Gastroesophageal sphincter (tissue), 4 donors: ENCODE results near the gene PCGF2. TPM values are rescaled to one million over a fixed set of nuclear protein-coding genes. Genes with fewer than 3 reads are reported as not detected.

ENCODE experiments used
- ATAC-seq: fragments of 150-250 bp; one replicate; pipeline ENCODE4 v1.9.1; 2016; ENCODE audit warnings: mild to moderate bottlenecking, moderate library complexity
- H3K27ac ChIP-seq, 4 donors: fragments of 200-600 bp; sonication (generic) in 3 of 4; 1 replicate in 3 of 4; 2 replicates in 1 of 4; pipeline ENCODE4 v1.5.1; 2016 to 2019
- H3K27me3 ChIP-seq: fragments of 200-600 bp; sonication (generic); one replicate; pipeline ENCODE4 v1.5.1; 2019
- H3K36me3 ChIP-seq, 2 donors: fragments of 200-600 bp; sonication (generic); one replicate each; pipeline ENCODE4 v1.5.1; 2019; ENCODE audit warnings: control low read depth in 1 of 2
- H3K4me1 ChIP-seq, 3 donors: fragments of 200-600 bp; sonication (generic); 1 replicate in 2 of 3; 2 replicates in 1 of 3; pipeline ENCODE4 v1.5.1; 2016 to 2019; ENCODE audit warnings: control low read depth in 2 of 3
- H3K4me3 ChIP-seq, 2 donors: fragments of 200-600 bp; sonication (generic); one replicate each; pipeline ENCODE4 v1.5.1; 2019; ENCODE audit warnings: mild to moderate bottlenecking in 1 of 2, moderate library complexity in 1 of 2
- H3K9me3 ChIP-seq, 3 donors: fragments of 200-600 bp; sonication (generic); one replicate each; pipeline ENCODE4 v1.5.1; 2017 to 2019; ENCODE audit warnings: control low read depth in 2 of 3
- EP300 ChIP-seq: sonication (generic); formaldehyde crosslinking; IDR thresholded peaks from one replicate; pipeline ENCODE4 v1.6.1; 2017; ENCODE audit warnings: antibody characterized with exemption, mild to moderate bottlenecking
- POLR2A ChIP-seq, 2 donors: fragments of 450-650 bp; IDR thresholded peaks; one replicate each; pipeline ENCODE4 v1.6.1; 2017; ENCODE audit warnings: antibody characterized with exemption in 2 of 2, mild to moderate bottlenecking in 2 of 2, moderate library complexity in 1 of 2
- POLR2AphosphoS5 ChIP-seq: sonication (generic); formaldehyde crosslinking; IDR thresholded peaks from one replicate; pipeline ENCODE4 v1.6.1; 2017; ENCODE audit warnings: antibody characterized with exemption
- WGBS, 2 donors: methylation state at CpG; one replicate each; pipeline ENCODE4 v1.1.5; 2018; ENCODE audit warnings: low coverage in 1 of 2; 5-methylcytosine and 5-hydroxymethylcytosine counted together
- total RNA-seq, 4 donors: library from RNA; depleted of rRNA; stranded (reverse); fragments of >200 nt; gene quantifications; one replicate each; pipeline ENCODE4 v1.1.0, GENCODE V29; 2016
- TF ChIP-seq, protein P1 (sequence below), 4 experiments: fragments of 200-600 bp in 2 of 4; fragments of 450-650 bp in 2 of 4; sonication (generic) in 1 of 4; IDR thresholded peaks; one replicate each; pipeline ENCODE4 v1.5.1; 2017 to 2019; ENCODE audit warnings: antibody characterized with exemption in 4 of 4, mild to moderate bottlenecking in 2 of 4, moderate library complexity in 2 of 4

The PCGF2 gene
- total RNA-seq, 4 donors from 2014 or later: 6.4 to 13.0 (median 9.7) TPM

GRCh38 chr17:38738007-38738662, 10.0 kb downstream of the PCGF2 start:
- H3K36me3 ChIP-seq: peaks cover 0 to 63% of the 10 kb centered on the region in 2 donors
- no peaks in the 10 kb centered on the region for H3K27me3 ChIP-seq
- ATAC-seq: no peak

DNA sequence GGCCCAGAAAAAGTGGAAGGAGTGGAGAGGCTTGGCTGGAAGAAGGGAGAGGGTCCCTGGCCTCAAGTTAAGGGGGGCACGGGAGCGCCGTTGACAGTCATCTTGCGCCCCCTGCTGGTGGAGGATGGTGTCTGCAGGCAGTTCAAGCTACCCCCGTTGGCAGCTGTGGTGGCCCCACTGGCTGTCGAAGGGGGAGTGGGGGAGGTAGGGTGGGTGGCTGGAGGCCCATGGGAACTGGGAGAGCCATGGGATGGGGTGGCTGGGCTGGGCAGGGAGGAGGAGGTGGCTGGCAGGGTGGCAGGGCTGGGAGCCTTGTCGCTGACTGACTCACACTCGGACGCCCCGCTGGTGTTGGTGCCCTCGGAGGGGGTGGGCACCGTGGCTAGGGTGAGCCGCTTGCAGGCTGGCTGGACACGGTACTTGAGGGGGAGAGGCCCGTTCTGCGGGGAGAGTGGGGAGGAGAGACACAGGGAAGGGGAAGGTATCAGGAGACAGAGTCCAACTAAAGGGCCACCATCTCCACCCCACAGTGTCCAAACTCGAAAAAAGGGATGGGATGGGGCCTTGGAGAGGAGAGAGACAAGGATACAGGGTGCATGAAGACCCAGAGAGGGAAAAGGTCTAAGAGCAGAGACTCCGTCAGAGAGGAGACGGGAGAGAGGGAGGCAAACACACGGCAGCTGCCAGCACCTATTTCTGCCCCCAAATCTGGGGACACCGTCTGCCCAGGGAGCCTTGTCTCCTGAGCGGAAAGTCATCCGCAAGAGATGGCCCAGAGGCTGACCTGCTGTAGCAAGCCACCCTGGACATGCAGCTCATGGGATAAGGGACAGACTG, 12.8 kb downstream of the PCGF2 start:
- ATAC-seq: no peak
- Histone ChIP-seq H3K27ac (peak overlapping the region in 2 of 4 donors; percentile 33 to 44), H3K4me1 (peaks cover 0 to 62% (median 14%) of the 10 kb centered on the region in 3 donors)

More at GRCh38 chr17:38738007-38738662, 10.0 kb downstream of the PCGF2 start:
- WGBS, 2 donors: 84 to 90% methylated on average over 4 to 6 of the region's 14 CpGs
- no peak overlapping the region for H3K27ac ChIP-seq
- H3K9me3 ChIP-seq: no peaks in the 10 kb centered on the region
- H3K4me3 ChIP-seq: no peak overlapping the region
- peaks cover 0 to 62% (median 14%) of the 10 kb centered on the region in 3 donors for H3K4me1 ChIP-seq
- TF ChIP-seq POLR2AphosphoS5: no peak
- TF ChIP-seq POLR2A (IDR thresholded peaks at IDR 0.05): no peak
- TF ChIP-seq EP300: no peak
- TF ChIP-seq, protein P1, sequence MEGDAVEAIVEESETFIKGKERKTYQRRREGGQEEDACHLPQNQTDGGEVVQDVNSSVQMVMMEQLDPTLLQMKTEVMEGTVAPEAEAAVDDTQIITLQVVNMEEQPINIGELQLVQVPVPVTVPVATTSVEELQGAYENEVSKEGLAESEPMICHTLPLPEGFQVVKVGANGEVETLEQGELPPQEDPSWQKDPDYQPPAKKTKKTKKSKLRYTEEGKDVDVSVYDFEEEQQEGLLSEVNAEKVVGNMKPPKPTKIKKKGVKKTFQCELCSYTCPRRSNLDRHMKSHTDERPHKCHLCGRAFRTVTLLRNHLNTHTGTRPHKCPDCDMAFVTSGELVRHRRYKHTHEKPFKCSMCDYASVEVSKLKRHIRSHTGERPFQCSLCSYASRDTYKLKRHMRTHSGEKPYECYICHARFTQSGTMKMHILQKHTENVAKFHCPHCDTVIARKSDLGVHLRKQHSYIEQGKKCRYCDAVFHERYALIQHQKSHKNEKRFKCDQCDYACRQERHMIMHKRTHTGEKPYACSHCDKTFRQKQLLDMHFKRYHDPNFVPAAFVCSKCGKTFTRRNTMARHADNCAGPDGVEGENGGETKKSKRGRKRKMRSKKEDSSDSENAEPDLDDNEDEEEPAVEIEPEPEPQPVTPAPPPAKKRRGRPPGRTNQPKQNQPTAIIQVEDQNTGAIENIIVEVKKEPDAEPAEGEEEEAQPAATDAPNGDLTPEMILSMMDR (IDR thresholded peaks at IDR 0.05): no peak

GRCh38 chr17:38733982-38734973, 13.9 kb downstream of the PCGF2 start:
- peaks cover 0 to 67% (median 16%) of the 10 kb centered on the region in 3 donors for H3K4me1 ChIP-seq
- WGBS, 2 donors: 17 to 25% methylated on average over 4 to 6 of the region's 15 CpGs
- peaks cover 0 to 61% of the 10 kb centered on the region in 2 donors for H3K36me3 ChIP-seq

More for the DNA sequence above, 12.8 kb downstream of the PCGF2 start:
- Histone ChIP-seq H3K4me3 (no peak overlapping the region), H3K27me3 (no peaks in the 10 kb centered on the region), H3K36me3 (peaks cover 0 to 71% of the 10 kb centered on the region in 2 donors), H3K9me3 (no peaks in the 10 kb centered on the region)
- TF ChIP-seq POLR2A (IDR thresholded peaks at IDR 0.05): no peak
- TF ChIP-seq, protein P1 (IDR thresholded peaks at IDR 0.05): peak in 3 of 4 experiments; percentile 91 to 96 (median 95)
- 13 to 71% methylated on average over 4 to 6 of the region's 23 CpGs for WGBS, 2 donors

DNA sequence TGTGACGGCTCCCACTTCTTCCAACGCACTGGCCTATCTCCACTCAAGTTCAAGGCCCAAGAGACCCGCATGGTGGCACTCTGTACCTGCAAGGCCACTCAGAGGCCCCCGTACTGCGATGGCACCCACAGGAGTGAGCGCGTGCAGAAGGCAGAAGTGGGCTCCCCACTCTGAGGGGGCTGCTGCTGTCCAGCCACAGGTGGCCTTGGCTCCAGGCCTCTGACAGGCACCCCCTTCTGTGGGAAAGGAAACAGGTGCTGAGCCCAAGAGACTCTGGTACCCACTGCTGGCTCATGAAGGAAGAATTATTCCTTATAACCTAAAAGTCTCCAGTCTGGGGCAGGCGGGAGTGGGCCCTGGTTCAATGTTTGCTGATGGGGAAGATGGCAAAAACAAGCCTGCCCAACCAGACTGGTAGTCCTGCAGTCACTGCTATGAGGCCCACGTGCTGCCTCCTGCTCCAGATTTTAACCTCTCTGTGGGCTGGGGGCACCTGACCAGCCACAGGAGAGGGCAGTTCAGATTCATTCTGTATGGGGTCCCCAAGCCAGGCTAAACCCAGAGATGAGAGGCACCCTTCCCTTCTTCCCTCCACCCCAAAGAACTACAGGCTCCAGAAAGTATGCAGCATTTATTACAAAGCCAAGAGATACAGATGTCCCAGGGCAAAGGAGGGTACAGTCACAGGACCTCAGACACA, 14.7 kb downstream of the PCGF2 start:
- WGBS, 2 donors: 40% methylated on average over 1 of the region's 9 CpGs; no CpG with 5 or more reads in 1 of the 2 donors
- Histone ChIP-seq H3K4me1 (peaks cover 0 to 75% (median 17%) of the 10 kb centered on the region in 3 donors), H3K27ac (peak overlapping the region in 2 of 4 donors; percentile 43 to 92), H3K36me3 (peaks cover 0 to 52% of the 10 kb centered on the region in 2 donors), H3K4me3 (no peak overlapping the region), H3K27me3 (no peaks in the 10 kb centered on the region), H3K9me3 (no peaks in the 10 kb centered on the region)
- no peak for TF ChIP-seq POLR2AphosphoS5
- no peak for TF ChIP-seq POLR2A (IDR thresholded peaks at IDR 0.05)
- TF ChIP-seq, protein P1 (IDR thresholded peaks at IDR 0.05): no peak
- no peak for TF ChIP-seq EP300
- no peak for ATAC-seq

More at GRCh38 chr17:38733982-38734973, 13.9 kb downstream of the PCGF2 start:
- Histone ChIP-seq H3K4me3 (no peak overlapping the region), H3K9me3 (no peaks in the 10 kb centered on the region), H3K27me3 (no peaks in the 10 kb centered on the region), H3K27ac (peak overlapping the region in 2 of 4 donors; percentile 14 to 44)
- no peak for ATAC-seq
- no peak for TF ChIP-seq POLR2AphosphoS5
- TF ChIP-seq, protein P1 (IDR thresholded peaks at IDR 0.05): peak in 1 of 4 experiments; percentile 14
